Ascending aorta (tissue), 2 donors: ENCODE data around the gene FAM124A. TPM values are rescaled to one million over a fixed set of nuclear protein-coding genes. Genes with fewer than 3 reads are reported as not detected.

Experiments used
- DNase-seq, 2 donors: peaks; one replicate each; pipeline ENCODE4 v3.0.0-alpha.2; 2019; ENCODE audit warnings: low spot score in 2 of 2
- H3K27ac ChIP-seq, 2 donors: fragments of 200-600 bp; sonication (generic); one replicate each; pipeline ENCODE4 v1.5.1; 2016 to 2017; ENCODE audit warnings: mild to moderate bottlenecking in 1 of 2
- H3K27me3 ChIP-seq: fragments of 200-600 bp; sonication (generic); one replicate; pipeline ENCODE4 v1.5.1; 2017
- H3K36me3 ChIP-seq, 2 donors: fragments of 200-600 bp; sonication (generic); one replicate each; pipeline ENCODE4 v1.5.1; 2016
- H3K4me1 ChIP-seq, 2 donors: fragments of 200-600 bp; sonication (generic); one replicate each; pipeline ENCODE4 v1.5.1; 2016 to 2017; ENCODE audit warnings: mild to moderate bottlenecking in 1 of 2
- H3K4me3 ChIP-seq, 2 donors: fragments of 200-600 bp; sonication (generic); one replicate each; pipeline ENCODE4 v1.5.1; 2016 to 2017; ENCODE audit warnings: mild to moderate bottlenecking in 1 of 2
- H3K9me3 ChIP-seq, 2 donors: fragments of 200-600 bp; sonication (generic); one replicate each; pipeline ENCODE4 v1.5.1; 2016
- CTCF ChIP-seq, 3 experiments: fragments of 200-600 bp in 2 of 3; fragments of 450-650 bp in 1 of 3; sonication (generic) in 2 of 3; IDR thresholded peaks; one replicate each; pipeline ENCODE4 v1.5.1; 2016 to 2019; ENCODE audit warnings: antibody characterized with exemption in 3 of 3, mild to moderate bottlenecking in 1 of 3, moderate library complexity in 1 of 3
- intact Hi-C: fragments of 100-400 bp; cut with DNase I; formaldehyde crosslinking; loops from one replicate; pipeline ENCODE4 v1.15.1; 2023
- total RNA-seq: library from RNA; depleted of rRNA; stranded (reverse); fragments of >200 nt; gene quantifications from one replicate; pipeline ENCODE4 v1.1.0, GENCODE V29; 2016

FAM124A gene
- total RNA-seq, 1 donor from 2014 or later = 22.4 TPM

- no peak overlapping the region for H3K27ac ChIP-seq
- TF ChIP-seq CTCF (IDR thresholded peaks at IDR 0.05) = no peak
- no peak for DNase-seq
These were observed 1.1 kb upstream of the FAM124A start for GRCh38 chr13:51221108-51221507.

GRCh38 chr13:51221674-51222036, 543 bp upstream of the FAM124A start:
- intact Hi-C loops = loop anchor here (2.0 to 10.0 kb wide), 3 partner anchors 65 to 511 kb away; partner anchors contain the start of gene INTS6
- H3K9me3 ChIP-seq = no peaks in the 10 kb centered on the region
- H3K36me3 ChIP-seq = no peaks in the 10 kb centered on the region
- H3K27ac ChIP-seq = no peak overlapping the region
- no peaks in the 10 kb centered on the region for H3K4me1 ChIP-seq
- H3K4me3 ChIP-seq = peak overlapping the region; percentile 82 to 92
- no peak for TF ChIP-seq CTCF (IDR thresholded peaks at IDR 0.05)
- H3K27me3 ChIP-seq = no peaks in the 10 kb centered on the region
- DNase-seq = no peak

More at GRCh38 chr13:51221108-51221507, 1.1 kb upstream of the FAM124A start:
- H3K27me3 ChIP-seq = no peaks in the 10 kb centered on the region
- intact Hi-C loops = loop anchor here (5.0 to 10.0 kb wide), 2 partner anchors 234 to 511 kb away; partner anchors contain the start of gene INTS6
- no peaks in the 10 kb centered on the region for H3K4me1 ChIP-seq
- H3K4me3 ChIP-seq = no peak overlapping the region
- no peaks in the 10 kb centered on the region for H3K9me3 ChIP-seq
- H3K36me3 ChIP-seq = no peaks in the 10 kb centered on the region

- H3K36me3 ChIP-seq = no peaks in the 10 kb centered on the region
- peak overlapping the region; percentile 82 to 92 for H3K4me3 ChIP-seq
- H3K27me3 ChIP-seq = no peaks in the 10 kb centered on the region
- no peak for DNase-seq
- H3K4me1 ChIP-seq = no peaks in the 10 kb centered on the region
- intact Hi-C loops = loop anchor here (2.0 to 10.0 kb wide), 3 partner anchors 64 to 509 kb away; partner anchors contain the start of gene INTS6
- H3K9me3 ChIP-seq = no peaks in the 10 kb centered on the region
- peak overlapping the region in 1 of 2 donors; percentile 12 for H3K27ac ChIP-seq
- TF ChIP-seq CTCF (IDR thresholded peaks at IDR 0.05) = no peak
These were observed 725 bp downstream of the FAM124A start for GRCh38 chr13:51222686-51223559.

GRCh38 chr13:51223560-51224270, 1.5 kb downstream of the FAM124A start:
- H3K36me3 ChIP-seq = no peaks in the 10 kb centered on the region
- H3K4me3 ChIP-seq = peak overlapping the region; percentile 82 to 92
- H3K4me1 ChIP-seq = no peaks in the 10 kb centered on the region
- peak overlapping the region in 1 of 2 donors; percentile 12 for H3K27ac ChIP-seq
- H3K27me3 ChIP-seq = no peaks in the 10 kb centered on the region
- no peak for DNase-seq
- intact Hi-C loops = loop anchor here (2.0 to 10.0 kb wide), 3 partner anchors 63 to 509 kb away; partner anchors contain the start of gene INTS6
- no peak for TF ChIP-seq CTCF (IDR thresholded peaks at IDR 0.05)
- no peaks in the 10 kb centered on the region for H3K9me3 ChIP-seq

GRCh38 chr13:51225029-51225428, 2.8 kb downstream of the FAM124A start:
- Histone ChIP-seq H3K27me3 (no peaks in the 10 kb centered on the region), H3K4me1 (no peaks in the 10 kb centered on the region), H3K27ac (no peak overlapping the region), H3K36me3 (no peaks in the 10 kb centered on the region), H3K9me3 (no peaks in the 10 kb centered on the region), H3K4me3 (no peak overlapping the region)
- intact Hi-C loops = loop anchor here (10.0 kb wide), 1 partner anchor 230 kb away; the partner anchor contains the start of gene INTS6
- DNase-seq = no peak
- no peak for TF ChIP-seq CTCF (IDR thresholded peaks at IDR 0.05)
